HG03439 (cell line): ENCODE measurements around the gene MICU1.
"Not testable (repeated sequence)": the region's sequence is repeated elsewhere in the genome, so short reads cannot be mapped to it uniquely, and the experiment has no call there.

ENCODE experiments used
- ATAC-seq: cut with Tn5 transposase; IDR thresholded peaks from one replicate; pipeline ENCODE4 v1.9.1; 2021; ENCODE audit warnings: mild to moderate bottlenecking, moderate library complexity; ENCODE audit not compliant: unreplicated experiment

Gene MICU1

GRCh38 chr10:72564596-72564995, 61.3 kb downstream of the MICU1 start:
- no peak for ATAC-seq

GRCh38 chr10:72563327-72563932, 62.4 kb downstream of the MICU1 start:
- peak; percentile 56 for ATAC-seq

DNA sequence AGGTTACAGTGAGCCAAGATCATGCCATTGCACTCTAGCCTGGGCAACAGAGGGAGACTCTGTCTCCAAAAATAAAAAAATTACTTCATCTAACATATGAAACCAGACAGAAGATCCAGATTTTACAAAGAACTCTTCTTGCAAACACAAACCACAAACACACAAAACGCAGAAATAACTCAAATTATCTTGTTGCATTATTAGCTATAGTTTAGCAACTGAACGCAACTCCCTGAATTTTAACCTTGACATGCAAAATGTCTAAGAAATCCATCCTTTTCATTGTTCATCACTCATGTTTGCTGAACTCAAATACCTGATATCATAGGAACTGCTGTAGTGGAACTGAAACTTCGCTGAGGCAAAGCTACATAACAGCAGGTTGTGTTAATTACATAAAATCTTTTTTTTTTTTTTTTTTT, 64.1 kb downstream of the MICU1 start:
- peak; percentile 49 for ATAC-seq

- no peak for ATAC-seq
These were observed 68.5 kb downstream of the MICU1 start for GRCh38 chr10:72557362-72557761.

- no peak for ATAC-seq
These were observed 73.0 kb downstream of the MICU1 start for GRCh38 chr10:72552857-72553256.

- no peak for ATAC-seq
These were observed 75.6 kb downstream of the MICU1 start for GRCh38 chr10:72550239-72550638.

- no peak for ATAC-seq
These were observed 80.3 kb downstream of the MICU1 start for GRCh38 chr10:72545546-72545945.

- ATAC-seq, result not testable (repeated sequence)
These were observed 82.0 kb downstream of the MICU1 start for GRCh38 chr10:72543855-72544254.

- no peak for ATAC-seq
These were observed 83.5 kb downstream of the MICU1 start for GRCh38 chr10:72542396-72542815.

- ATAC-seq, result no peak
These were observed 84.5 kb downstream of the MICU1 start for GRCh38 chr10:72541337-72541736.

GRCh38 chr10:72540193-72540807, 85.6 kb downstream of the MICU1 start:
- no peak for ATAC-seq

DNA sequence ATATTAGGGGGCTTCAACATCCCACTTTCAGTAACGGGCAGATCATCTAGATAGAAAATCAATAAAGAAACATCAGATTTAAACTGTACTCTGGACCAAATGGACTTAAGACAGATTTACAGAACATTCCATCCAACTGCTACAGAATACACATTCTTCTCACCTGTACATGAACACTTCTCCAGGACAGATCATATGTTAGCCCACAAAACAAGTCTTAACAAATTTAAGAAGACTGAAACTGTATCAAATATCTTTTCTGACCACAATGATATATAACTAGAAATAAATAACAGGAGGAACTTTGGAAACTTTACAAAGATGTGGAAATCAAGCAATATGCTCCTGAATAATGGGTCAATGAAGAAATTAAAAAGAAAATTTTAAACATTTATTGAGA, 86.7 kb downstream of the MICU1 start:
- ATAC-seq, result no peak

GRCh38 chr10:72525689-72526088, 100.2 kb downstream of the MICU1 start:
- no peak for ATAC-seq

DNA sequence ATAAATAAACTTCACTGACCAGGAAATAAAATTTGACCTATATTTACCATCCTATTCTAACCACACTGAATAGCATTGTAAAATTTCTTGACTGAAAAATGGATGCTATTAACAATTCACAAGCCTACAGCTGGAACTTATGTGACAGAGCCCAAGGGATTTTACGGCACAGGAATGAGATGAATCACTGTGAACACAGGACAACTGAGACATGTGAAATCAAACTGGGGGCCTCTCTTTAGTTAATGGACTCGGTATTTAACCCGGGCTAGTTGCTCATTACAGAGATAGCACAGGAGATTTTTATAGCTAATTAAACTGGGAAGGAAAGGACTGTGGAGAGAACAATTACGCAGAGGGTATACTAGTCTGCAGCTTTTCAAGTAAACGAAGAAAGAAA, 100.6 kb downstream of the MICU1 start:
- no peak for ATAC-seq

DNA sequence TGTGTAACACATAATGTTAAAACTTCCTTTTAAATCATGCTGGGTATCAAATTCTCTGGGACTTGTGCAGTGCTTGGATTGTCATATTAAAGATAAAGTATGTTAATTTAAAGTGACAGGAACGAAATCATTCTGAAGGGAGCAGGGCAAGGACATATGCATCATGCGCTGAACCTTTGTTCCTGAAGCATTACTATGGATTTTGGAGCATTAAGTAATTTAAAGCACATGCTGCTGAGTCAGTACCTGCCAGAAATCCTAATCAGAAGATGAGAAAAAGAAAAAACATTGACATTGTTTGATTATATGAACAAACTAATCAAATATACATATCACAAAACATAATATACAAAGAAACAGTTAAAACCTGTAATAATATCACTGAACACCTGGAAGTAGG, 101.4 kb downstream of the MICU1 start:
- no peak for ATAC-seq

DNA sequence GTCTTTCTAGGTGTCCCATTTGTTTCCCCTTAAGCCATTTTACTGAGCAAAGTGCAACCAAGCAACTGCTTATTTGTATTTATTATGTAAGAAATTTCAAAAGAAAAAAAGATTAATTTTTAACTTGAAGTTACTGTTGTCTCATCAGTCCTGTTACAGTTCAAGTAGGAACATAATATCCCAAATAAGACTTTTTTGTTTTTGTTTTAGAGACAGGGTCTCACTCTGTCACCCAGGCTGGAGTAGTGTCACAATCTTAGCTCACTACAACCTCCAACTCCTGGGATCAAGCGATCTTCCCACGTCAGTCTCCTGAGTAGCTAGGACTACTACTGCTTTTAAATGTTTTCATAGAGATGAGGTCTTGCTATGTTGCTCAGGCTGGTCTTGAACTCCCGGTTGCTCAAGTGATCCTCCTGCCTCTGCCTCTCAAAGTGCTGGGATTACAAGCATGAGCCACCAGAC, 101.9 kb downstream of the MICU1 start:
- ATAC-seq, result no peak

GRCh38 chr10:72523062-72523461, 102.8 kb downstream of the MICU1 start:
- no peak for ATAC-seq

DNA sequence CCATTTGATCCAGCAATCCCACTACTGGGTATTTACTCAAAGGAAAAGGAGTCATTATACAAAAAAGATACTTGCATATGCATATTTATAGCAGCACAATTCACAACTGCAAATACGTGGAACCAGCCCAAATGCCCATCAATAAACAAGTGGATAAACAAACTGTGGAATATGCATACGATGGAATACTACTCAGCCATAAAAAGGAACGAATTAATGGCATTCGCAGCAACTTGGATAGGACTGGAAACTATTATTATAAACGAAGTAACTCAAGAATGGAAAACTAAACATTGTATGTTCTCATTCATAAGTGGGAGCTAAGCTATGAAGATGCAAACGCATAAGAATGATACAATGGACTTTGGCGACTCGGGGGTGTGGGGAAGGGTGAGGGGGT, 108.6 kb downstream of the MICU1 start:
- ATAC-seq, result no peak

DNA sequence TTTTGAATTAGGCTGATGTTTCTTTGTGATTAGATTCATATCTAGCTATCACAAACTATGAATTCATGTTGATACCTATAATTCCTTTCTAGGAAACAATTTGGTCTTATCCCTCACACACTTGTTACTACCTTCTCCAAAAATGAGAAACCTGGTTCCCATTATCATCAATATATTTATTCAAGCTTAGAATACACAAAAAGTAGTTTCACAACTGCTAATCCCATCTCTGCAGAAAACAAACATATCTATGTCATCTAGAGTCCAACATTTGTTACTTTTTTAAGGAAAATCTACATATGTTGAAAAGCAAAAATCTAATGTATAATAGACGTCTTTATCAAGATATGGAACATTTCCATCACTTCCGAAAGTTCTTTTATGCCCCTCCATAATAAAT, 110.4 kb downstream of the MICU1 start:
- no peak for ATAC-seq

GRCh38 chr10:72513910-72514309, 112.0 kb downstream of the MICU1 start:
- ATAC-seq, result no peak

DNA sequence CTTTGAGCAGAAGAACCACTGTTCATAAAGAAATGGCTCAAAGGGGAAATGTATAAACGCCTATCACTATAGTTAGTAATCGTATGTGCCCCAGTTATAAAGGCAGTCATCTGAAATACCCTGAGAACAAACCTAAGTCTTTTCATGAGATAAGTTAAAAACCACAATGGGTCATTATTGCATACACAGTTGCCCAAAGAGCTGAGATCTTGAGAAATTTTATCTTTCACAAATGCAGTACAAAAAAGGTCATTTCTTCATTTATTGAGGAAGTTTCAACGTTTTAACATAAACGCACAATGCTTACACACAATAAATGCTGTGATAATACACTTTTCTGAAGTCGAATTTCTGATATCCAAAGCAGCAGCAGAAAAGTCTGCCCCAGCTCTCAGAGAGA, 114.4 kb downstream of the MICU1 start:
- no peak for ATAC-seq

- ATAC-seq, result no peak
These were observed 115.9 kb downstream of the MICU1 start for GRCh38 chr10:72509941-72510340.
